ENCODE measurements around the gene SDC4. TPM values are rescaled to one million over a fixed set of nuclear protein-coding genes. Genes with fewer than 3 reads are reported as not detected.

Gene SDC4
- total and polyA plus RNA-seq, 2 donors: 7.4 to 18.9 TPM

- WGBS: 84% methylated on average over 3 of the region's 3 CpGs
- Histone ChIP-seq H3K27ac (ENCODE audit: low read depth in 1 of 2, low read length in 1 of 2) (no peak overlapping the region), H3K4me1 (ENCODE audit: control insufficient read depth in 2 of 2, insufficient read depth in 2 of 2, low read length in 2 of 2) (peaks cover 0 to 10% of the 10 kb centered on the region in 2 donors), H3K27me3 (ENCODE audit: control insufficient read depth in 2 of 2, insufficient read depth in 1 of 2, low read length in 1 of 2) (peaks cover 16 to 58% of the 10 kb centered on the region in 2 donors), H3K4me3 (ENCODE audit: low read length in 2 of 2) (no peak overlapping the region), H3K9me3 (ENCODE audit: control insufficient read depth in 2 of 2, insufficient read depth in 1 of 2, low read length in 1 of 2) (no peaks in the 10 kb centered on the region), H3K36me3 (ENCODE audit: control insufficient read depth in 2 of 2, insufficient read depth in 2 of 2, low read length in 1 of 2) (no peaks in the 10 kb centered on the region)
- DNase-seq (ENCODE audit: low read depth in 6 of 9, low spot score in 9 of 9): no peak
Observed at GRCh38 chr20:45317826-45318225, 30.4 kb downstream of the SDC4 start.

GRCh38 chr20:45316150-45317080 lies 31.8 kb downstream of the SDC4 start:
- H3K9me3 ChIP-seq (ENCODE audit: control insufficient read depth in 2 of 2, insufficient read depth in 1 of 2, low read length in 1 of 2): no peaks in the 10 kb centered on the region
- peaks cover 18 to 72% of the 10 kb centered on the region in 2 donors for H3K27me3 ChIP-seq (ENCODE audit: control insufficient read depth in 2 of 2, insufficient read depth in 1 of 2, low read length in 1 of 2)
- DNase-seq (ENCODE audit: low read depth in 6 of 9, low spot score in 9 of 9): no peak
- H3K4me1 ChIP-seq (ENCODE audit: control insufficient read depth in 2 of 2, insufficient read depth in 2 of 2, low read length in 2 of 2): peaks cover 0 to 10% of the 10 kb centered on the region in 2 donors
- no peak overlapping the region for H3K27ac ChIP-seq (ENCODE audit: low read depth in 1 of 2, low read length in 1 of 2)
- H3K4me3 ChIP-seq (ENCODE audit: low read length in 2 of 2): no peak overlapping the region
- no peaks in the 10 kb centered on the region for H3K36me3 ChIP-seq (ENCODE audit: control insufficient read depth in 2 of 2, insufficient read depth in 2 of 2, low read length in 1 of 2)
- 30% methylated on average over 71 of the region's 71 CpGs for WGBS

GRCh38 chr20:45315672-45316071 lies 32.6 kb downstream of the SDC4 start:
- peaks cover 0 to 10% of the 10 kb centered on the region in 2 donors for H3K4me1 ChIP-seq (ENCODE audit: control insufficient read depth in 2 of 2, insufficient read depth in 2 of 2, low read length in 2 of 2)
- H3K9me3 ChIP-seq (ENCODE audit: control insufficient read depth in 2 of 2, insufficient read depth in 1 of 2, low read length in 1 of 2): no peaks in the 10 kb centered on the region
- 90% methylated on average over 4 of the region's 4 CpGs for WGBS
- H3K27ac ChIP-seq (ENCODE audit: low read depth in 1 of 2, low read length in 1 of 2): no peak overlapping the region
- H3K4me3 ChIP-seq (ENCODE audit: low read length in 2 of 2): no peak overlapping the region
- no peaks in the 10 kb centered on the region for H3K36me3 ChIP-seq (ENCODE audit: control insufficient read depth in 2 of 2, insufficient read depth in 2 of 2, low read length in 1 of 2)
- no peak for DNase-seq (ENCODE audit: low read depth in 6 of 9, low spot score in 9 of 9)
- H3K27me3 ChIP-seq (ENCODE audit: control insufficient read depth in 2 of 2, insufficient read depth in 1 of 2, low read length in 1 of 2): peaks cover 18 to 76% of the 10 kb centered on the region in 2 donors

- Histone ChIP-seq H3K36me3 (ENCODE audit: control insufficient read depth in 2 of 2, insufficient read depth in 2 of 2, low read length in 1 of 2) (no peaks in the 10 kb centered on the region), H3K9me3 (ENCODE audit: control insufficient read depth in 2 of 2, insufficient read depth in 1 of 2, low read length in 1 of 2) (no peaks in the 10 kb centered on the region), H3K4me3 (ENCODE audit: low read length in 2 of 2) (no peak overlapping the region), H3K27ac (ENCODE audit: low read depth in 1 of 2, low read length in 1 of 2) (no peak overlapping the region), H3K4me1 (ENCODE audit: control insufficient read depth in 2 of 2, insufficient read depth in 2 of 2, low read length in 2 of 2) (peaks cover 0 to 5% of the 10 kb centered on the region in 2 donors), H3K27me3 (ENCODE audit: control insufficient read depth in 2 of 2, insufficient read depth in 1 of 2, low read length in 1 of 2) (peaks cover 18 to 81% of the 10 kb centered on the region in 2 donors)
- DNase-seq (ENCODE audit: low read depth in 6 of 9, low spot score in 9 of 9): no peak
- 93% methylated on average over 11 of the region's 11 CpGs for WGBS
Observed at GRCh38 chr20:45313943-45314342, 34.3 kb downstream of the SDC4 start.

- H3K9me3 ChIP-seq (ENCODE audit: control insufficient read depth in 2 of 2, insufficient read depth in 1 of 2, low read length in 1 of 2): no peaks in the 10 kb centered on the region
- peaks cover 18 to 80% of the 10 kb centered on the region in 2 donors for H3K27me3 ChIP-seq (ENCODE audit: control insufficient read depth in 2 of 2, insufficient read depth in 1 of 2, low read length in 1 of 2)
- 96% methylated on average over 8 of the region's 8 CpGs for WGBS
- H3K36me3 ChIP-seq (ENCODE audit: control insufficient read depth in 2 of 2, insufficient read depth in 2 of 2, low read length in 1 of 2): no peaks in the 10 kb centered on the region
- H3K27ac ChIP-seq (ENCODE audit: low read depth in 1 of 2, low read length in 1 of 2): no peak overlapping the region
- H3K4me3 ChIP-seq (ENCODE audit: low read length in 2 of 2): no peak overlapping the region
- DNase-seq (ENCODE audit: low read depth in 6 of 9, low spot score in 9 of 9): no peak
- H3K4me1 ChIP-seq (ENCODE audit: control insufficient read depth in 2 of 2, insufficient read depth in 2 of 2, low read length in 2 of 2): no peaks in the 10 kb centered on the region
Observed at GRCh38 chr20:45313065-45313695, 35.0 kb downstream of the SDC4 start.

GRCh38 chr20:45312241-45312640 lies 36.0 kb downstream of the SDC4 start:
- H3K9me3 ChIP-seq (ENCODE audit: control insufficient read depth in 2 of 2, insufficient read depth in 1 of 2, low read length in 1 of 2): no peaks in the 10 kb centered on the region
- no peaks in the 10 kb centered on the region for H3K36me3 ChIP-seq (ENCODE audit: control insufficient read depth in 2 of 2, insufficient read depth in 2 of 2, low read length in 1 of 2)
- no peak overlapping the region for H3K27ac ChIP-seq (ENCODE audit: low read depth in 1 of 2, low read length in 1 of 2)
- H3K4me1 ChIP-seq (ENCODE audit: control insufficient read depth in 2 of 2, insufficient read depth in 2 of 2, low read length in 2 of 2): no peaks in the 10 kb centered on the region
- DNase-seq (ENCODE audit: low read depth in 6 of 9, low spot score in 9 of 9): no peak
- no peak overlapping the region for H3K4me3 ChIP-seq (ENCODE audit: low read length in 2 of 2)
- 65% methylated on average over 21 of the region's 21 CpGs for WGBS
- peaks cover 20 to 79% of the 10 kb centered on the region in 2 donors for H3K27me3 ChIP-seq (ENCODE audit: control insufficient read depth in 2 of 2, insufficient read depth in 1 of 2, low read length in 1 of 2)

- Histone ChIP-seq H3K4me1 (ENCODE audit: control insufficient read depth in 2 of 2, insufficient read depth in 2 of 2, low read length in 2 of 2) (no peaks in the 10 kb centered on the region), H3K27ac (ENCODE audit: low read depth in 1 of 2, low read length in 1 of 2) (no peak overlapping the region), H3K4me3 (ENCODE audit: low read length in 2 of 2) (no peak overlapping the region), H3K9me3 (ENCODE audit: control insufficient read depth in 2 of 2, insufficient read depth in 1 of 2, low read length in 1 of 2) (no peaks in the 10 kb centered on the region), H3K27me3 (ENCODE audit: control insufficient read depth in 2 of 2, insufficient read depth in 1 of 2, low read length in 1 of 2) (peaks cover 17 to 79% of the 10 kb centered on the region in 2 donors), H3K36me3 (ENCODE audit: control insufficient read depth in 2 of 2, insufficient read depth in 2 of 2, low read length in 1 of 2) (no peaks in the 10 kb centered on the region)
- 23% methylated on average over 45 of the region's 45 CpGs for WGBS
- peak in 4 of 9 donors; percentile 32 to 61 (median 42) for DNase-seq (ENCODE audit: low read depth in 6 of 9, low spot score in 9 of 9)
Observed at GRCh38 chr20:45311589-45312211, 36.5 kb downstream of the SDC4 start.

- Histone ChIP-seq H3K27me3 (ENCODE audit: control insufficient read depth in 2 of 2, insufficient read depth in 1 of 2, low read length in 1 of 2) (peaks cover 15 to 80% of the 10 kb centered on the region in 2 donors), H3K27ac (ENCODE audit: low read depth in 1 of 2, low read length in 1 of 2) (no peak overlapping the region), H3K4me3 (ENCODE audit: low read length in 2 of 2) (no peak overlapping the region), H3K9me3 (ENCODE audit: control insufficient read depth in 2 of 2, insufficient read depth in 1 of 2, low read length in 1 of 2) (peaks cover 0 to 4% of the 10 kb centered on the region in 2 donors), H3K36me3 (ENCODE audit: control insufficient read depth in 2 of 2, insufficient read depth in 2 of 2, low read length in 1 of 2) (no peaks in the 10 kb centered on the region), H3K4me1 (ENCODE audit: control insufficient read depth in 2 of 2, insufficient read depth in 2 of 2, low read length in 2 of 2) (no peaks in the 10 kb centered on the region)
- DNase-seq (ENCODE audit: low read depth in 6 of 9, low spot score in 9 of 9): no peak
- 73% methylated on average over 3 of the region's 3 CpGs for WGBS
Observed at GRCh38 chr20:45309075-45309474, 39.1 kb downstream of the SDC4 start.

Measured in thymus (tissue), 11 donors.